Measurements from ENCODE around the gene ZCCHC10.

GRCh38 chr5:132979367-132979940, 46.9 kb downstream of the ZCCHC10 start:
- TF ChIP-seq POLR2A (IDR thresholded peaks at IDR 0.05; ENCODE audit: low read length) (no peak), GATA1 (IDR thresholded peaks at IDR 0.05; ENCODE audit: low read depth, low read length) (no peak)

Measured in erythroblast (primary cell).